Activated CD4-positive, alpha-beta T cell treated with anti-CD3 and anti-CD28 coated beads for 48 hours (primary cell): ENCODE results near the gene ERRFI1.

Source experiments
- DNase-seq: peaks from one replicate; pipeline ENCODE4 v3.0.0-alpha.2; 2020

Gene ERRFI1

DNA sequence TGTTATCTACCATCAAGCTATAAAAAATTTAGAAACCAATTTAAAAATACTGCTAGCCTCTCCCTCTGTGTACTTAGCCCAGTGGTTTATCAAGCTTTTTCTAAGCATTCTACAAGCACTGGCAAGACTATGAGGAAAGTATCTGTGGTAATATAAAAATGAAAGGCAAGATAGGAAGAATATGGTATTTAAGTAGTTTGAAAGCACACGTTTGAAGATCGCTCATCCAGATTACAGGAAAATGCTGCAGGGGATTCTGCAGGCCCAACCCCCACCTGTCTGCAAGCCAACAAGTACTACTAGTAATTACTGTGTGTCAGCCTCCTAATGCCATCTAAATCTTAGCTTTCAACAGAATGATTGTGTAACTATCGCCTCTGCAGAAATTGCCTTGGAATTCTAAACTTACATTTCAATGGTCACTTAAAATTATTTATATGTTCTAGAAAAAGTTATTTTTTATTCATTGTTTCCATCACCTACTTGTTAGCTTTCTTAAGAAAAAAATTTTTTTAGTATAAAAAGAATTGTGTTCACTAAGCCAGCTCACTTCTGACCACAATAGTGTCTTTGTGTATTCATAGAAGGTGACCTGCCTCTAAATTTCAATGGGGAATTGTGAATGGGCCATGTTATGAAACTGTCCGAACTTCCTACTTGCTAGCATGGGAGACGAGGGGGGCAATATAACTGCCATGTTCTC, 8.5 kb downstream of the ERRFI1 start:
- no peak for DNase-seq

DNA sequence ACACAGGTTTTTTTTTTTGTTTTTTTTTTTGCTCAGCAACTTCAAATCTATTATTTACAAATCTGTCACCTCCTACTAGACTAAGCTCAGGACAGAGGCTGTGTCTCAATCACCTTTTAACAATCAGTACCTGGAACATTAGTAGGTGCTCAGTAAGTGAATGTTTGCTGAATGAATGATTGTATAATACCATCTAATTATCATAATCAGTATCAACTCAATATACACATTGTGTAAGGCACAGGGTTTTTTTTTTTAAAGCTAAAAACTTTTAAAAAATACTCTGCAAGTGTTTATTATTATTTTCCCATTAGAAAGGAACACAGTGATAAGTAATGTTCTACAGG, 9.2 kb downstream of the ERRFI1 start:
- no peak for DNase-seq

DNA sequence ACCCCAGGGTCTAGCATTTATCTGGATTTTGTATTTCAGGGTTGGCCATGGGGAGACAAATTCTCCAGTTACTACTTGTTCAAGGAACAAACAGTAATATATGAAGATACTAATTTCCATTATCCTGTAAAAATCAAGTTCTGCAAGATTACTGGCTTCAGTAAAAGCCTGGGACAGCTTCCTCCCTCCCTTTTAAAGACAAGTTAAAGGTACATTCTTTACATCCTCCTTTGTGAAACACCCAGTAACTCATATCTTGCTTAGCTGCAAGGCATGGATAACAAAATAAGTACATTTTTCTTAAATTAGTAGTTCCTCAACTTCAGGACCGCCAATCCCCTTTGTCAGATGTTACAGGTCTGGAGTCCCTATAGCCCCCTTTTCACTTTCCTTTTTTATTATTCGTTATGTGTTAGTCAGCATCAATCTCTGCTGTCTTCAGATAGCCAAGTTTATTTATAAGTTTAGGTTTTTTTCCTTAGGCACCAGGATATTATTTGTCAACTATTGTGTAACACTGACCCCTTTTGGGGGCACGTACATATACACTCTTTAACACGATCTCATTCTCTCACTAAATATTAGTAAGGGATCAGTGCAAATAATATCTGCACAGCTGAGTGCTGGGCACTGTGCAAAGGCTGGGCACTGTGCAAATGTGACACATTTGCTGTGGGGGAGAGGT, 9.8 kb downstream of the ERRFI1 start:
- no peak for DNase-seq

DNA sequence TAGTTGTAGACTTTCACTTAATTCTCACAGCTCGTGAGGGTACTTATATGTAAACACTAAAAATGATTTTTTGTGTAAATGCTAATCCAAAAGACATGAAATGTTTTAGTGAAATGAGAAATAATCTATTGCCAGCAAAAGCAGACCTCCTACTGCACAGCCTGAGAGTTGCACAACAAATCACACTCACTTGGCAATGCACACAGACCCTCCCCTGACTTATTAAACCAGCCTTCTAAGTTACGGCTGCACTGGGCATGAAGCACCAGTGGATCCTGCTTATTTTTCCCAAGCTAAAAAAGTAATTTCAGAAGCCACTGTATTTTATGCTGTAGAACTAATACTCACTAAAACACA, 10.3 kb downstream of the ERRFI1 start:
- DNase-seq: no peak

DNA sequence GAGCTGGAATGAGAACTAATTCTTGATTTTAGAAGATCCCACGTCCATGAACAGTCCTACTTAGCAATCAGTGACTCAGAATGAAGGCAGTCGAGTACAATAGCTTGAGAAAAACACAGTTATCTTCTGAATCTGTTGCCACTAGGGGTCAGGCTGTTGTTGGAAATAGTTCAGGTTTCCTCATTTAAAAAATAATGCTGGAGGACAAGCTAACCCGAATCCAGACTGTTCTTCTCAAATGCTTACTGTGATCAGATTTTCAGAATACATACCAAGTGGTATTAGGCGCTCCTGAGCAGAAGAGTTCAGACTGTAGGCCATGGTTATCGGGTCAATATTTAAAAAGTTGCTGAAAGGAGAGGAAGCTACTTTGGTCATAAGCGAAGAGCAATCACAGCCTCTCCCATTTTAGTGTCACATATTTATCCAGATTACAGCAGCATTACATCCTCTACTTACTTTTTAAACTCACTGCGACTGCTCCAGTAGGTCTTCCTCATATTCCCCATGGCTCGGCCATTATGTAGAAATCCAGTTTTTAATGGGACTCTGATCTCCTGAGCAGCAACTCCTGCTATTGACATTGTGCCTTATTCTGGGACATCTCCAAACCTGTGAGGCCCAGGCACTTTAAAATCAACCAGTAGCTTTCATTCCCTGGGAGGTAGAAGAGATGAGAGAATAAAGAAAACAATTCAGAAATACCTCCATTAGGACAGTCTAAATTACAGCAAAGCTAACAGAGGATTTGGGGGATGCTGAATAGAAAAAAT, 10.9 kb downstream of the ERRFI1 start:
- peak; percentile 33 for DNase-seq

DNA sequence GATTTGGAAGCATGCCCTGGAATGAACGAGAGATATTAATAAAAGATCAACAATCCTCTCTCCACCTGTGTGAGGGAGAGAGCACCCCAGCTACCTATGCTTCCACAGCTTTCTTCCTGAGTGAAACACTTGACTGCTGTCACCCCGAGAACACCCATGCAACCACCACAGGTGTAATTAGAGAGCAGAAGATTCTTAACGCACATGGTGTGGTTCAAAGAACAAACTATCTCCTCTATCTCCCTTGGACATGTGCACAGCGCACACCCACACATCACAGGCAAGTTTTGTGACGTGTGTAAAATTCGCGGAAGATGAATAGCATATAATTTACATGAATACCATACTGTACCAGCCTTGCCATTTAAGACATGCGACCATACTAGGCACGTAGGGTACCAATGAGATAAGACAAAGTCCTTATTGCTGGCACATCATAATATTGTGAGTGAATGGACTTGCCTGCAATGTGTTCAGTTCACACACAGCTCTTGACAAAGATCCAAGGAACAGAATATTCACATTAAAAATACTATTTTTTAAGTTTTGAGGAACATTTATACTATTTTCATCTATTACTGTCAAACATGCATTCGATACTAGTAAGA, 11.6 kb downstream of the ERRFI1 start:
- no peak for DNase-seq

DNA sequence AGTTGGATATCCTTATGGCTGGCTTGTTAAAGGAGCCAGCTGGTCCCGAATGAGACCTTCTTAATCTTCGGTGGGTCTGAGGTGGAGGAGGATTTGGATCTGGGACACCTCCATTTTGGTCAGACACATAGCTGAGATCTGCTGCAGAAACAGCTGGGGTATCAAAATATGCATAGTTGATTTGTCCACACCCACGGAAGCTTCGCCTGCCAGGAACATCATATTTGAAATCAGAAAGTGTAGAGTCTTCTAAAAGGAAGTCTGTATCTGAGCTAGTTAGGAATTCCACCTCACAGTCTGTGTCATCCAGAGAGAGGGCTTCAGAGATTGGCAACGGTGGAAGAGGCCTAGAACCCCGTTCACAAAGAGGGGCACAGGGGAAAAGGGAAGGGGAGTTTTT, 12.3 kb downstream of the ERRFI1 start:
- no peak for DNase-seq

DNA sequence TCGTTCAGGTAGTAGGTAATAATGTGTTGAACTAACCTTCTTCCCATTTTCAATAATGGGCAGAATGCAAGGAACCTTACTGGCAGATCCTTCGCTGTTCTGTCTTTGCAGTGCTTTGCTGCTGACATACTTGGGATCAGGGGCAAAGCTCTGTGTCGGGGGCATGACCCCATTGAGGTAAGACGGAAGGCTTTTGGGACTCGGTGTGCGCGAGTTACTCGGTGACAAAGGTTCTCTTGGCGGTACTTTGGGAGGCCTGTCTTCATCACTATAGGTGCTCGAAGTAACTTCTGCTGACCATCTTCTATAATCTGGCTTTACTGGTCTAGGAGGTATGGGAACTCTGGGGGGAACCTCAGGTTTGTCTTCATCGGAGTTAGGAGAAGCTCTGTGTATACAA, 12.7 kb downstream of the ERRFI1 start:
- no peak for DNase-seq

DNA sequence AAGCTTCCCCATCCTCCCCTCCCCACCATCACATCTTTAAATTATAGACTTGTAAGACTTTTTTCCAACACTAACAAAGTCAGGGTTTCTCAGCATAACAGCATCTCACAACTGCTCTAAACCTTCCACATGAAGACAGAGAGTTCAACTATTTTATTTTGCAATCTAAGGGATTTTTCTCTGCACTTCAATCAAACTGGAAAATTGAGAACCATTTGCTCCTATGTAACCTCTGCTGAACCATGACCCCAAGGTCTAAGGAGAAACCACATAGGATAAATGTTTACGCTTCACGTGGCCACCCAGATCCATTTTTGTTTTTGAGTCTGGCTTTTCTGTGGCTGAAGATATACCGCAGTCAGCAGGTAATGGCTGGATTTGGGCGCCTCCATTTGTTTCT, 13.2 kb downstream of the ERRFI1 start:
- DNase-seq: no peak

DNA sequence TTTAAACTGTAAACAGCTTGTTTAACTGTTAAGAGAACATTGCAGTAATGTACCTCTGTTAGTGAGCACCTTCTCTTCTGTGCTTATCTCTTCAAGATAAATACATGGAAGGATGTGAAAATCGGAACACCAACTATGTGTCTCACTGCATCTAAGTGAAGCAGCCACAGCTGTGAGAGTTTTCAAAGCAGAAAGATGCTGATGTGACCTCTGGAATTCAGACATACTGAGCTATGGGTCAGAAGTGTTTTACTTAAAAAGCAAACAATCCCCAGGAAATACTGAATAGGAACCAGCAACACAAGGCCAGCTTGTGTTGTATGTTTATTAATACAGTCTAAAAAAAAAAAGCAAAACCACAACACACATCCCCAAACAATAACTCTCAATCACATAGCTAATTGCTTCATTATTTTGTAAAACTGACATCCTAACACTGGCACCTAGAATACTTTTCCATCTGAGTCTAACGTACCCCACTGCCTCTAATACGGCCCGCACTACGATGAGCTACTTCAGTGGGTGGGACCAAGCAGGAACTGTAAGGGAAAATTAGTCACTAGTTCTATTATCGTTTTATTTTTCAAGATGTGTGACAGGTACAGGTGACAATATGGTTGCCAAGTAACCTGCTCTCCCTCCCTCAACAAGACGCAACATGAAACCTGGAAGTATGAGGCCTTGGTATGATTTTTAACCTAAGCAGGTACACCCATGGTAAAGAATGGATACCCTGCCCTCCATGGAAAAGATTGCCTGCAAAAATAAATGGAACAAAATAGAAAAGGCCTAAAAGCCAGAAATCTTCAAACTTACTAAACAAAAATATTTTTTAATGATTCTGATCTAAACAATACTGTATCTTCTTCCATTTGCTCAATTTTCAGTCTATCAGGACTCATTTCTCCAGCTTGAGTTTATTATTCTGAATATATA, 13.9 kb downstream of the ERRFI1 start:
- no peak for DNase-seq

DNA sequence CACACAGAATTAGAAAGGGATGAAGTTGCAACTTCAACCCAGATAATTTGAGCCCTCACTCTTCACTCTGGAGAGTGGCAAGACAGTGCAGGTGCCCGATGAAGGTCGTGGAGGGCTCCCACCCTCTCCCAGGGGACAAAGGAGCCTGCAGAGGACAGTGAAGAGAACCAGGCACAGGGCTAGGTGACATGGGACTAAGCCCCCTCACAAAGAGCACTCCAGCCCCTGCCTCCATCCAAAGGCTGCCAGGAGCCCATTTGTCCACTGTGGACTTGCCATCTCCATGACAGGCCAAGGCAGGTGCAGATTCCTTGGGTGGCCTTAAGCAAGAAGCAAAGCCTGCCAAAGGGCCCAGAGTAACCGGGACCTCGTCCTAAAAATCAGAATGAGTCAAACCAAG, 15.1 kb downstream of the ERRFI1 start:
- DNase-seq: no peak

DNA sequence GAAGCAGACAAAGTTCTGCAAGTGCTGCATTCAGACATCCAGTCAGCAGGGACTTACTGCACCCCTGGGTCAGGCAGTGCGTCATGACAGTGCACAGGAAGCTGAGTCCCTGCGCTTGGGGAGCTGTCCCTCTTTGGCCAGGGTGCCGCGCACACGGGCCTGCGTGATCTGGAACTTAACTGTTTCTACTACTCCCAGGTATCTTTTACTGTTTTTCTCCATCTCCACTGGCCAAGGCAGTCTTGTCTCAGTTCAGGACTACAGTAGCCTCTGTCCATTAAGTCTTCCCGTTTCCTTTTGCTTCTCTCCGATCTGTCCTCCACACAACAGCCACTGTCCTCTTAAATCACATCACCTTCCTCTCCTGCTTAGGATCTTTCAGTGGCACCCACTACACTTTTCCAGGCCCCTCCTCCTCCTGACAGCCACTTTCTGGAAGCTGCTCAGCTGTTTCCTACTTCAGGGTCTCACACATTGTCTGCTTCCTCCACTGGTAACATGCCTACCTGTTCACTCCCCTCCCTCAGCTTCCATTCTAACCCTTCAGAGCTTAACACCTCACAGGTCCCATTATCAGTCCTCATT, 15.9 kb downstream of the ERRFI1 start:
- no peak for DNase-seq

DNA sequence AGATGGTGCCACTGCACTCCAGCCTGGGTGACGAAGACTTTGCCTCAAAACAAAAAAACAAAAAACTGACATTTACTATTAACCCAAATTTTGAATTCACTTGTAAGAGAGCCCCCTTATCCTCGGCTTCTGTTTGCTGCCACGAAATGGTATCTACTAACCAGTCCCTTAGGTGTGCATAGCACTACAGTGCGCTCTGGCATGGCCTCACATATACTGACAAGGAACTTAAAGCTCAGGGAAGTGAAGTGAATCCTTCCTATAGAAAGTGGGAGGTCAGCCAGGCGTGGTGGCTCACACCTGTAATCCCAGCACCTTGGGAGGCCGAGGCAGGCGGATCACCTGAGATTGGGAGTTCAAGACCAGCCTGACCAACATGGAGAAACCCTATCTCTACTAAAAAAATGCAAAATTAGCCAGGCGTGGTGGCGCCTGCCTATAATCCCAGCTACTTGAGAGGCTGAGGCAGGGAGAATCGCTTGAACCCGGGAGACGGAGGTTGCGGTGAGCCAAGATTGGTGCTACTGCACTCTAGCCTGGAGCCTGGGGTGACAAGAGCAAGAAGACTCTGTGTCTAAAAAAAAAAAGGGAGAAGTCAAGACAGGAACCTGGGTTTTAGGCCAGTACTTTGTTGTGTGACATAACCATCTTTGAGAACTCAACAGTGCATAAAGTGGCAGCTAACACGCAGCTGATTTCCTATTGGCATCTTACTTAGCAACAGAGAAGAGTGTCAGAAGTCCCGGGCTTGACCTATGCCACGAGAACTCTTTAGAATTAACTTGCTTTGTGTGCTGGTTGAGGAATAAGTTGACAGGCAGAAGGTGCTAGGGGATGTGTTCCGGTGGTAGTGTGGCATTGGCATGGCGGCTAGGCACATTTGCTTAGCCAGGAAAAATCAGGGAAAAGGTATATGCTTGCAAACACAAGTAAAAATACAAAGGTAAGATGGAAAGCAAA, 16.8 kb downstream of the ERRFI1 start:
- no peak for DNase-seq

DNA sequence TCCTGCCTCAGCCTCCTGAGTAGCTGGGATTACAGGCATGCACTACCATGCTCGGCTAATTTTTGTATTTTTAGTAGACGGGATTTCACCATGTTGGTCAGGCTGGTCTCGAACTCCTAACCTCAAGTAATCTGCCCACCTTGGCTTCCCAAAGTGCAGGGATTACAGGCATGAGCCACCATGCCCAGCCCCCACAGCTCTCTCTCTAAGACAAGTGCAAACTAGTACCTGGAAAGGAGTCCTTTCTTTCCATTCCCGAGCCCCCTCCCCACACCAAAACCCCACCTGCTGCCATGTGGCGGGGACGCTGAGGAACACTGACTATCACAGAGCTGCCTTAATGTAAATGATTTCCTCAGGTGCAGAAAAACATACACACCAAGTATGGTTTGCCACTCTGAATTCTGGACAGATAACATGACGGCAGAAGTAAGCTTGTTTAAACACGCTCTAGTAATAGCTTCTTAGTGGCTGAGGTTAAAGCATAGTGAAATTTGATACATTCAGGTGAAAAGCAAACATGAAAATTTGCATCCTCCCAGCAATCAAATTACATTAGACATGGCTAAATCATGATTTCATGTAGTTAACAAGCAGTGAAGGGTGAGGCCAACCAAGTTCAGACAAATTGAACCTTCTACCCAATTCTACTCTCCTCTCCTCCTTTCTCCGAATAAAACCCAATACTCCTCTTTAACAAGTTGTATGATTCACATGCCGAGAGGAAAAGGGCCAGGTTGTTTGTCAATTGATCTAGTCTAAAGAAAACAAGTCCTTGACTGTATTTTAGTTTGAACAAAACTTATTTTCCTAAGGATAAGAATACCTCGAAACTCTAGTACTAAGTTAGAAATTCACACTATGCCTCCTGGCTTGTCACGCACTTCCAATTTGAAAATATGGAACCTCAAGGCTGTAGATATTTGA, 19.8 kb downstream of the ERRFI1 start:
- DNase-seq: no peak

DNA sequence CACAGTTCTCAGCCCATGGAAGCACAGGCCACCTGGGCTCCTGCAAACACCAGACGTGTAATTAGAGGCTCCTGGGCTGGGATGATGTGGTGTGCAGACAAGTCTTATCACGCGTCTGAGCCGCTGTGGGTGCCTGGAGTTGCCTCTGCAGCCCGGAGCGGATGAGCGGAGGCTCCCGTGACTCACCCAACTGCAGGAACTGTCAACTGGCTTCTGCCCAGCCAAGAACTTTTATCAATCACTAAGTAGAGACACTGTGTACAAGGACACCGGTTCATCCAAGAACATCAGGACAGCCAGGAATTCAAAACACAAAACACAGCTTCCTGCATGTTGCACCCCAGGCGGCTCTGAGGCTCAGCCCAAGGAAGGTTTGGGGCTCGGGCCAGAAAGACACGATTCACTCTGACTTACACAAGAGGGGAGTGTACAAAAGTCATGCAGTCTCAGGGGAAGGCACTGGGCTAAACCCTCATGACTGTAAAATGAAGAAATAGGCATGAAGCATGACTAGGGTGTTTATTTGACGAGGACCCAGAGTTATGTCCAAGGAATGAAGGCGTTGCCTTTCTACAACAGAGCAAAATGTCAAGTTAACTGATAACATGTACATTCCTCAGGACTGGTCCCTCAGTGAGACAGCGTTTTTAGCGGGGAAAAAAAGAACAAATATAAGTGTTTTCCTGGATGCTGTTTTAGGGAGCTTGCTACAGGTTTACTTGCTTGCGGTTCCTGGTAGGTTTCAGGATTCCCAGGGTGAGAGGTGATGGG, 21.1 kb downstream of the ERRFI1 start:
- DNase-seq: no peak

DNA sequence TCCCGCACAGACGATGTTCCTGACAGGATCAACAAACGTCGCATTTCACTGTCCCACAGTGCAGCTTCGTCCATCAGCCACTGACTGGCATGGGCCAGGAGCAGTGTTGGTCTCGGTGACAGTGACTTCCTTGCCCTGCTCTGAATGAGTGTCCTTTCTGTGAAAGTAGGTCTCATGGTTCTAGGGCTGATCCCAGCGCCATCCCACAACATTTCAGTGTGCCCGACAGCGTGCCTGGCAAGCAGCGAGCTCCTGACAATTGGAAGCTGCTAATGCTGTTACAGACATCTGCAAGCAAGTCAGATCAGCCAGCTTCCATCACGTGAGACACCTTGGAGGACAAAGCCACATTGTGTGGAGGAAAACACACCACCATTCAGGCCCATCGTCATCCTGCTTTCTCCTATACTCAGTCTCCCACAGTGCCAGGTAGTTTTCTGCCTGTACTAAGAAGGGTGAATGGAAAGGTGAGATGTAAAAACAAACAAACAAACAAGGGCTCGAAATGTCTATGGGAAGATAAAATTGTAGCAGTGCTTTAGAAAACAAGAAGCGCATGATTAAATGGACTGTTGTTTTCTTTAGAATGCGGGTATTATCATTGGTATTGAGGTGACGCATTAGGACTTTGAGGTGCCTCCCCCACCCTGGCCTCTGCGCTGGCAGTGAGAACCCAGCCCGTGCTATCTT, 21.9 kb downstream of the ERRFI1 start:
- DNase-seq: no peak

DNA sequence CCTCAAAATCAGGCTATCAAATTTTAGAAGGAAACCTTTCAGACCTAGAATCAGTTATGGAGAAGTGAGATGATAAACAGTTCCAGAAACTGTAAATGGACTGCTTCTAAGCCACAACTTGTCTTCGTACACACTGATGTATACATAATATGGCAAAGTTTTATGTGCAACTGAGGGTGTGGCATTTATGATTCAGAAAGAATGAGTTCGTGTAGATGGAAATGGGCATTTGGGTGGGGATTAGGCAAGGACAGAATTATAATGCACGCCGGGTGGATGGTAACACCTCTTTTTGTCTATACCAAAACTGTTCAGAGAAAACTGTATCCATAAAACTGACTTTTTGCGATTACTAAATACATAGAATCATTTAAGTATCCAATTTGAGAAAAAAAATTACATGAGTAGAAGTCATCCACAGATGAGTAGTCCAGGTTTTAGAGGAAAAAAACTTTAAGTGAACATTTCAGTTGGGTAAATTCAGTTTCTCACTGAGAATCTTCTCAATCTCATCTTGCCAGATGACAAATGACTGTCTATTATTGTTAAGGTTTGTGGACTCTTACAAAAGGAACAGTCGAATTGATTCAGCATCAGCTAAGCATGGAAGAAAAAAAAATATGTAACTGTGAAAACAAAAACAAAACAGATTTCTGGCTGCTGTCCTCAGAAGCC, 22.5 kb downstream of the ERRFI1 start:
- DNase-seq: no peak

DNA sequence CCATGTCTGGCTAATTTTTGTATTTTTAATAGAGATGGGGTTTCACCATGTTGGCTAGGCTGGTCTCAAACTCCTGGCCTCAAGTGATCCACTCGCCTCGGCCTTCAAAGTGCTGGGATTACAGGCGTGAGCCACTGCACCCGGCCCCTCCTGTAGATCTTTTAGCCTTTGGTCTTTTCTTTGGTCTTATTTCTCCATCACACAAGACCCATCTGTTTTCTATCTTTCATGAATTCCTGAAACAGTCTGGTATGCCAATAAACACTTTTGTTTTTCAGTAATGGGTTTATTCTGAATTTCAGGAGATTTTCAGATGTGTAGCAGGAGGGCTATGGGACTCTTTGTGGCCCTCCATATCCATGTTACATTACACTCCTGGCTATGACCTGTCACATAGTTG, 23.2 kb downstream of the ERRFI1 start:
- DNase-seq: no peak
